ENCODE results near the gene ASTL. TPM values are rescaled to one million over a fixed set of nuclear protein-coding genes. Genes with fewer than 3 reads are reported as not detected.

The ASTL gene
- total and polyA plus RNA-seq, 4 donors: not detected

GRCh38 chr2:96105152-96105915, 33.0 kb downstream of the ASTL start:
- H3K4me1 ChIP-seq (ENCODE audit: control insufficient read depth in 4 of 4, insufficient read depth in 4 of 4, low read length in 3 of 4): peaks cover 0 to 3% (median 1%) of the 10 kb centered on the region in 4 donors
- 87% methylated on average over 3 of the region's 3 CpGs for WGBS
- no peaks in the 10 kb centered on the region for H3K36me3 ChIP-seq (ENCODE audit: control insufficient read depth in 4 of 4, insufficient read depth in 3 of 4, low read depth in 1 of 4, low read length in 3 of 4)
- peaks cover 0 to 2% (median 0%) of the 10 kb centered on the region in 4 donors for H3K27me3 ChIP-seq (ENCODE audit: control insufficient read depth in 4 of 4, insufficient read depth in 4 of 4, low read length in 3 of 4)
- no peak overlapping the region for H3K9ac ChIP-seq (ENCODE audit: low read depth in 1 of 2, low read length in 2 of 2)
- H3K4me3 ChIP-seq (ENCODE audit: low read depth in 1 of 3, low read length in 3 of 3): no peak overlapping the region
- H3K9me3 ChIP-seq (ENCODE audit: control insufficient read depth in 4 of 4, low read length in 3 of 4): peaks cover 0 to 10% (median 5%) of the 10 kb centered on the region in 4 donors
- no peak for TF ChIP-seq TAF1 (conservative IDR thresholded peaks at IDR 0.05)
- no peak for TF ChIP-seq RXRA (IDR thresholded peaks at IDR 0.05)
- TF ChIP-seq GABPA (IDR thresholded peaks at IDR 0.05 in 1 of 2, conservative IDR thresholded peaks at IDR 0.05 in 1 of 2): no peak
- TF ChIP-seq HNF4G (IDR thresholded peaks at IDR 0.05): no peak
- TF ChIP-seq JUND (IDR thresholded peaks at IDR 0.05): no peak
- no peak for DNase-seq (ENCODE audit: low spot score)
- H3K27ac ChIP-seq (ENCODE audit: low read depth in 1 of 2, low read length in 2 of 2): no peak overlapping the region

- Histone ChIP-seq H3K9ac (ENCODE audit: low read depth in 1 of 2, low read length in 2 of 2) (no peak overlapping the region), H3K27ac (ENCODE audit: low read depth in 1 of 2, low read length in 2 of 2) (peak overlapping the region in 1 of 2 donors; percentile 28), H3K36me3 (ENCODE audit: control insufficient read depth in 4 of 4, insufficient read depth in 3 of 4, low read depth in 1 of 4, low read length in 3 of 4) (no peaks in the 10 kb centered on the region), H3K9me3 (ENCODE audit: control insufficient read depth in 4 of 4, low read length in 3 of 4) (peaks cover 0 to 10% (median 5%) of the 10 kb centered on the region in 4 donors), H3K4me1 (ENCODE audit: control insufficient read depth in 4 of 4, insufficient read depth in 4 of 4, low read length in 3 of 4) (peaks cover 0 to 3% (median 1%) of the 10 kb centered on the region in 4 donors), H3K27me3 (ENCODE audit: control insufficient read depth in 4 of 4, insufficient read depth in 4 of 4, low read length in 3 of 4) (peaks cover 0 to 2% (median 0%) of the 10 kb centered on the region in 4 donors), H3K4me3 (ENCODE audit: low read depth in 1 of 3, low read length in 3 of 3) (no peak overlapping the region)
- no peak for DNase-seq (ENCODE audit: low spot score)
- 86% methylated on average over 6 of the region's 6 CpGs for WGBS
- no peak for TF ChIP-seq JUND (IDR thresholded peaks at IDR 0.05)
- no peak for TF ChIP-seq EGR1 (IDR thresholded peaks at IDR 0.05; ENCODE audit: low read depth in 2 of 2)
- TF ChIP-seq HNF4G (IDR thresholded peaks at IDR 0.05): no peak
- no peak for TF ChIP-seq FOXA2 (IDR thresholded peaks at IDR 0.05)
- no peak for TF ChIP-seq RXRA (IDR thresholded peaks at IDR 0.05)
- TF ChIP-seq SP1 (IDR thresholded peaks at IDR 0.05): no peak
Measured at GRCh38 chr2:96104487-96104861, 33.8 kb downstream of the ASTL start.

GRCh38 chr2:96103761-96104486, 34.4 kb downstream of the ASTL start:
- Histone ChIP-seq H3K9ac (ENCODE audit: low read depth in 1 of 2, low read length in 2 of 2) (no peak overlapping the region), H3K4me3 (ENCODE audit: low read depth in 1 of 3, low read length in 3 of 3) (no peak overlapping the region), H3K36me3 (ENCODE audit: control insufficient read depth in 4 of 4, insufficient read depth in 3 of 4, low read depth in 1 of 4, low read length in 3 of 4) (no peaks in the 10 kb centered on the region), H3K9me3 (ENCODE audit: control insufficient read depth in 4 of 4, low read length in 3 of 4) (peaks cover 0 to 10% (median 5%) of the 10 kb centered on the region in 4 donors), H3K4me1 (ENCODE audit: control insufficient read depth in 4 of 4, insufficient read depth in 4 of 4, low read length in 3 of 4) (peaks cover 0 to 4% (median 2%) of the 10 kb centered on the region in 4 donors), H3K27ac (ENCODE audit: low read depth in 1 of 2, low read length in 2 of 2) (peak overlapping the region in 1 of 2 donors; percentile 38), H3K27me3 (ENCODE audit: control insufficient read depth in 4 of 4, insufficient read depth in 4 of 4, low read length in 3 of 4) (peaks cover 0 to under 1% (median 0%) of the 10 kb centered on the region in 4 donors)
- no peak for TF ChIP-seq MAX (IDR thresholded peaks at IDR 0.05)
- WGBS: 55% methylated on average over 6 of the region's 6 CpGs
- DNase-seq (ENCODE audit: low spot score): no peak

- H3K4me3 ChIP-seq (ENCODE audit: low read depth in 1 of 3, low read length in 3 of 3): no peak overlapping the region
- no peak for DNase-seq (ENCODE audit: low spot score)
- H3K9ac ChIP-seq (ENCODE audit: low read depth in 1 of 2, low read length in 2 of 2): no peak overlapping the region
- peaks cover 0 to 10% (median 5%) of the 10 kb centered on the region in 4 donors for H3K9me3 ChIP-seq (ENCODE audit: control insufficient read depth in 4 of 4, low read length in 3 of 4)
- no peaks in the 10 kb centered on the region for H3K36me3 ChIP-seq (ENCODE audit: control insufficient read depth in 4 of 4, insufficient read depth in 3 of 4, low read depth in 1 of 4, low read length in 3 of 4)
- peaks cover 0 to 5% (median 2%) of the 10 kb centered on the region in 4 donors for H3K4me1 ChIP-seq (ENCODE audit: control insufficient read depth in 4 of 4, insufficient read depth in 4 of 4, low read length in 3 of 4)
- H3K27ac ChIP-seq (ENCODE audit: low read depth in 1 of 2, low read length in 2 of 2): peak overlapping the region in 1 of 2 donors; percentile 38
- WGBS: 75% methylated on average over 8 of the region's 8 CpGs
- H3K27me3 ChIP-seq (ENCODE audit: control insufficient read depth in 4 of 4, insufficient read depth in 4 of 4, low read length in 3 of 4): no peaks in the 10 kb centered on the region
- no peak for TF ChIP-seq TAF1 (conservative IDR thresholded peaks at IDR 0.05)
- TF ChIP-seq JUND (IDR thresholded peaks at IDR 0.05): no peak
- TF ChIP-seq YY1 (IDR thresholded peaks at IDR 0.05): no peak
- TF ChIP-seq REST (IDR thresholded peaks at IDR 0.05): no peak
- TF ChIP-seq FOXA2 (IDR thresholded peaks at IDR 0.05): no peak
- TF ChIP-seq FOXA1 (IDR thresholded peaks at IDR 0.05): no peak
- TF ChIP-seq RXRA (IDR thresholded peaks at IDR 0.05): no peak
- no peak for TF ChIP-seq CTCF (IDR thresholded peaks at IDR 0.05; ENCODE audit: low read depth, low read length, missing input control)
- TF ChIP-seq MAX (IDR thresholded peaks at IDR 0.05): no peak
- no peak for TF ChIP-seq GABPA (IDR thresholded peaks at IDR 0.05 in 1 of 2, conservative IDR thresholded peaks at IDR 0.05 in 1 of 2)
- no peak for TF ChIP-seq RAD21 (IDR thresholded peaks at IDR 0.05)
- no peak for TF ChIP-seq HNF4G (IDR thresholded peaks at IDR 0.05)
- TF ChIP-seq EGR1 (IDR thresholded peaks at IDR 0.05; ENCODE audit: low read depth in 2 of 2): no peak
Measured at GRCh38 chr2:96103187-96103601, 35.1 kb downstream of the ASTL start.

Measured in liver (tissue), 9 donors.